ENCODE results near the gene ATP5F1D.

The ATP5F1D gene

DNA sequence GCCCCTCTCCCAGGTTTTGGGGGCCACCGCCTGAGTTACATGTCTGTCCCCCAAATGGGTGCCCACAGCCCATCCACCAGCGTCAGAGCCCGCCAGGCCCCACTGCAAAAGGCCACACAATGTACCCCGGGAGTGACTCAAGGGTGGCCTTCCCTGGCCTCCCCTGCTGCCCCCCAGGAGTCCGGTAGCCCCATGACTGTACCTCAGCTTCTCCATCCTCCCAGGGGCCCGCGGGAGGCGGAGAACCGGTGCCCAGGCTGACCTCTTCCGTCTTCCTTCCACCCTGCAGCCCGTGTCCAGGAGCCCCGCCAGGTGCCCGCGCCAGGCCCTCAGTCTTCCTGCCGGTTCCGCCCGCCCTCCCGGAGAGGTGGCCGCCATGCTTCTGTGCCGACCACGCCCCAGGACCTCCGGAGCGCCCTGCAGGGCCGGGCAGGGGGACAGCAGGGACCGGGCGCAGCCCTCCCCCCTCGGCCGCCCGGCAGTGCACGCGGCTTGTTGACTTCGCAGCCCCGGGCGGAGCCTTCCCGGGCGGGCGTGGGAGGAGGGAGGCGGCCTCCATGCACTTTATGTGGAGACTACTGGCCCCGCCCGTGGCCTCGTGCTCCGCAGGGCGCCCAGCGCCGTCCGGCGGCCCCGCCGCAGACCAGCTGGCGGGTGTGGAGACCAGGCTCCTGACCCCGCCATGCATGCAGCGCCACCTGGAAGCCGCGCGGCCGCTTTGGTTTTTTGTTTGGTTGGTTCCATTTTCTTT, 14.1 kb upstream of the ATP5F1D start:
- Mint-ChIP-seq H3K36me3 (peaks cover 5% of the 10 kb centered on the region), H3K27ac (no peak overlapping the region), H3K27me3 (no peaks in the 10 kb centered on the region), H3K9me3 (no peaks in the 10 kb centered on the region), H3K4me1 (no peaks in the 10 kb centered on the region), H3K4me3 (no peak overlapping the region)
- ATAC-seq = no peak

GRCh38 chr19:1228161-1228957, 13.2 kb upstream of the ATP5F1D start:
- peak; percentile 1 for ATAC-seq
- Mint-ChIP-seq H3K36me3 (peaks cover 5% of the 10 kb centered on the region), H3K9me3 (no peaks in the 10 kb centered on the region)

DNA sequence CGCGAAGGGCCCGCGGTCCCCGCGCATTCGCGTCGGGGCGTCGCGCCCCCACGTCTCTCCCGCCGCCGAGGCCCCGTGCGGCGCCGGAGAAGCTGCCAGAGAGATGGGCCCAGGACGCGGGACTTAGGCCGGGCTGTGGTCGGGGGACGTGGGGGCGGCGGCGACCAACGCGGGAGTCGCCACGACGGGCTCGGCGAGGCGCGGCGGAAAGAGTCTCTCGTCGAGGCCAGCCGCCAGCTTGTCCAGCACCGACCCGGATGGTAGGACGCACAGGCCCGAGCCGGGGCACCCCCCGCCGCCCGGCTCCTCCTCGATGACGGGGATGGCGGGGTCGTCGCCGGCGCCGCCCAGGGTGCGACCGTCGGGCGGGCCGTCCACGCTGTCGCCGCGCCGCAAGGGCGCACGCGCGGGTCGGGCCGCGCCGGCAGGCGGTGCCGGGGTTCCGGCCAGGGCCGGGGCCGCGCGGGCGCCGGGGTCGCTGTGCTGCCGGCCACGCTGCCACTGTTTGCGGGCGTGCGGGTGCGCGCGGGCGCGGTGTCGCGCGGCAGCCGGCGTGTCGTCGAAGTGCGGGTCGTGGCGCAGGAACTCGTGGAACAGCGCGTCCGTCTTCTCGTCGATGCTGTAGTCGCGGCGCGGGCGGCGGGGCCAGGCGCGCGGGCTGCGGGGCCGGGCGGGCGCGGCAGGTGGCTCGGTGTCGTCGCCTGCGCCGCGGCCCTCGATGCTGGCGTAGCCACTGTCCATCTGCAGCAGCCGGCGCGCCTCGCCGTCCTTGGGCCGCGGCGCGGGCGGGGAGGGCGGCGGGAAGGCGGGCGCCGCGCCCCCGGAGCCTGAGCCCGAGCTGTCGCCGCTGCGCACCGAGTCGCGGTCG, 12.3 kb upstream of the ATP5F1D start:
- no peaks in the 10 kb centered on the region for H3K9me3 Mint-ChIP-seq
- H3K4me1 Mint-ChIP-seq = no peaks in the 10 kb centered on the region
- H3K4me3 Mint-ChIP-seq = no peak overlapping the region
- H3K36me3 Mint-ChIP-seq = peaks cover 5% of the 10 kb centered on the region
- H3K27ac Mint-ChIP-seq = no peak overlapping the region
- peak; percentile 52 for ATAC-seq
- H3K27me3 Mint-ChIP-seq = no peaks in the 10 kb centered on the region

More at GRCh38 chr19:1228161-1228957, 13.2 kb upstream of the ATP5F1D start:
- H3K27me3 Mint-ChIP-seq = no peaks in the 10 kb centered on the region
- H3K4me1 Mint-ChIP-seq = no peaks in the 10 kb centered on the region
- H3K4me3 Mint-ChIP-seq = no peak overlapping the region
- no peak overlapping the region for H3K27ac Mint-ChIP-seq

DNA sequence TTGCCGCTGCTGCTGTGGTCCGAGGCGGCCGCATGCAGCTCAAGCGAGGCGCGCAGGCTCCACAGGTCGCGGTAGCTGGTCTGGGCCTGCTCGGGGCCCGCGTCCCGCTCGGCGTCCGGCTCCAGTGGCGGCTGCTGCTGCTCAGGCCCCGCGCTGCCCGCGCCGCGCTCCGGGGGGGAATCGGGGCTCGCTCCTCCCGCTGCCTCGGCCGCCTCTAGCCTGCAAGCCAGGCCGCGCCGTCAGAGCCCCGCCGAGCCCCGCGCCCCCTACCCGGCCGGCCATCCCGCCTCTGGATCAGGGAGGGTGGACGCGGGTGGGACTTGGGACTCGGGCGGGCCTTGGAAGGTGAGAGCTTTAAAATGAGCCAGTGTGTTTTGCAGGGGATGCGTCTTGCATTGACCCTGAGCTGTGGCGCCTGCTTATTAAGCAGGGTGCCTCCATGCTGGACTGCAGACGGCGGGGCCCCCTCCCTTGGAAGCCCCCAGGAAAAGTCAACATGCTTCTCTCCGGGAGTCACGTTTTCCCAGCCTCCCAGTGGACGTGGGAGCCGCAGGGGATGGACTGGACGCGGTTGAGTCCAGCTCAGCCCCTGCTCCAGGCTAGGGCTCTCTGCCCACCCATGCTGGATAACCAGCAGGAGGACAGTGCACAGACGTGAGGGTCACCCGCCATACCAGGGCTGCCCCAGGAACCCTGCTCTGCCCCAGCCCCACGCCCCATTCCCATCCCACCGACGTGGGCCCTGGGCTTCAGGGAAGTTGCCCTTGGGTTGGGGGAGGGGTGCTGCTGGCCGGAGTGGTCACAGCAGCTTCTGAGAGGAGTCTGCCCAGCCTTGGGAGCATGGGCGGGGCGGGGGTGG, 11.4 kb upstream of the ATP5F1D start:
- H3K4me1 Mint-ChIP-seq = no peaks in the 10 kb centered on the region
- ATAC-seq = no peak

GRCh38 chr19:1230783-1231489, 10.6 kb upstream of the ATP5F1D start:
- Mint-ChIP-seq H3K27me3 (no peaks in the 10 kb centered on the region), H3K36me3 (peaks cover 5% of the 10 kb centered on the region), H3K27ac (no peak overlapping the region), H3K4me3 (no peak overlapping the region), H3K9me3 (no peaks in the 10 kb centered on the region), H3K4me1 (no peaks in the 10 kb centered on the region)
- no peak for ATAC-seq

More for the DNA sequence above, 11.4 kb upstream of the ATP5F1D start:
- Mint-ChIP-seq H3K9me3 (no peaks in the 10 kb centered on the region), H3K27ac (no peak overlapping the region), H3K4me3 (no peak overlapping the region), H3K27me3 (no peaks in the 10 kb centered on the region), H3K36me3 (peaks cover 5% of the 10 kb centered on the region)

- no peak overlapping the region for H3K27ac Mint-ChIP-seq
- peaks cover 9% of the 10 kb centered on the region for H3K27me3 Mint-ChIP-seq
- no peak for ATAC-seq
- H3K4me1 Mint-ChIP-seq = no peaks in the 10 kb centered on the region
- no peaks in the 10 kb centered on the region for H3K9me3 Mint-ChIP-seq
- H3K36me3 Mint-ChIP-seq = peaks cover 5% of the 10 kb centered on the region
- no peak overlapping the region for H3K4me3 Mint-ChIP-seq
Measured at GRCh38 chr19:1231729-1232637, 9.6 kb upstream of the ATP5F1D start.

- Mint-ChIP-seq H3K36me3 (peaks cover 5% of the 10 kb centered on the region), H3K4me3 (no peak overlapping the region), H3K27me3 (peaks cover 9% of the 10 kb centered on the region), H3K9me3 (no peaks in the 10 kb centered on the region), H3K4me1 (no peaks in the 10 kb centered on the region), H3K27ac (no peak overlapping the region)
- ATAC-seq = no peak
Measured at GRCh38 chr19:1232652-1233072, 8.9 kb upstream of the ATP5F1D start.

GRCh38 chr19:1233115-1233667, 8.4 kb upstream of the ATP5F1D start:
- Mint-ChIP-seq H3K9me3 (no peaks in the 10 kb centered on the region), H3K36me3 (peaks cover 1% of the 10 kb centered on the region), H3K4me3 (no peak overlapping the region), H3K27me3 (peaks cover 12% of the 10 kb centered on the region), H3K27ac (no peak overlapping the region), H3K4me1 (peaks cover 2% of the 10 kb centered on the region)
- ATAC-seq = no peak

DNA sequence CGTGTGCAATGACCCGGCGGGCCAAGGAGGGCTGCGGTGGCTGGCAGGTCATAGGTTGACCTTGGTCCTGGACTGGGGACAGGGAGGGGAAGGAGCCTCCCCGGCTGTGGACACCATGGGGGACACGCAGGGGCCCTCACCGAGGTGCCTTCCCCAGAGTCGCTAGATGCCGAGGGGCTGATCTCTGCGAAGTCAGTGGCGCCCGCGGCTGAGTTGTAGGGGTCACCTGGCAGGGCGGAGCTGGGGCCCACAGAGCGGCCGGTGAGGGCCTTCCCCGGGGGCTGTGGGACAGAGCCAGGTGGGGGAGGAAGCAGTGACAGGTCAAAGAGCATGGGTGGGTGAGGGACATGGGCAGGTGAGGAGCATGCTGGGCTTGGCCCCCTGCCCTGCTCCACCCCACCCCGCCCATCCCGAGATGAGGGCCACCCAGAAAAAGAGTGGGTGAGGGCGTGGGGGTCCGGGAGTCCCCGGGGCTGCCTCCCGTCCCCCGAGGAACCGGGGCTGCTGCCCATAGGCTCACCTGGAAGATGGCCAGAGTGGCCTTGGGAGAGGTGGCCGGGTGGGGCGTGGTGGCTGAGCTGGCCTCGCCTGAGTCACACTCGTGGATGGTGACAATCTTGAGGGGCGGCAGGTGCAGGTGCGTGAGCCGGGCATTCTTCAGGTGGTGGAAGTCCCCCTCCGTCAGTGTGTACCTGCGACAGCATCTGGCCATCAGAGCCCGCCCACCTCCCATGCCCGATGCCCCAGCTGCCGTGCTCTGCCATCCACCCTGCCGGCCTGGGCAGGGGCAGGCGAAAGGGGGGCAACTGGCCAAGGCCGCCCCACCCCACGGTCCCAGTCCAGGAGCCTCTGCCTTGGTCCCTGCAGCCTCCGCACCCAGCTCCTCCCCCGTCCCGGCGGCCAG, 7.2 kb upstream of the ATP5F1D start:
- no peak for ATAC-seq
- peaks cover 22% of the 10 kb centered on the region for H3K27me3 Mint-ChIP-seq
- no peaks in the 10 kb centered on the region for H3K36me3 Mint-ChIP-seq
- H3K9me3 Mint-ChIP-seq = no peaks in the 10 kb centered on the region
- H3K27ac Mint-ChIP-seq = no peak overlapping the region
- peaks cover 13% of the 10 kb centered on the region for H3K4me1 Mint-ChIP-seq
- H3K4me3 Mint-ChIP-seq = no peak overlapping the region

- peaks cover 22% of the 10 kb centered on the region for H3K27me3 Mint-ChIP-seq
- no peaks in the 10 kb centered on the region for H3K9me3 Mint-ChIP-seq
- H3K4me1 Mint-ChIP-seq = peaks cover 16% of the 10 kb centered on the region
- ATAC-seq = no peak
- H3K27ac Mint-ChIP-seq = no peak overlapping the region
- no peak overlapping the region for H3K4me3 Mint-ChIP-seq
- H3K36me3 Mint-ChIP-seq = no peaks in the 10 kb centered on the region
Measured at GRCh38 chr19:1234955-1235380, 6.6 kb upstream of the ATP5F1D start.

DNA sequence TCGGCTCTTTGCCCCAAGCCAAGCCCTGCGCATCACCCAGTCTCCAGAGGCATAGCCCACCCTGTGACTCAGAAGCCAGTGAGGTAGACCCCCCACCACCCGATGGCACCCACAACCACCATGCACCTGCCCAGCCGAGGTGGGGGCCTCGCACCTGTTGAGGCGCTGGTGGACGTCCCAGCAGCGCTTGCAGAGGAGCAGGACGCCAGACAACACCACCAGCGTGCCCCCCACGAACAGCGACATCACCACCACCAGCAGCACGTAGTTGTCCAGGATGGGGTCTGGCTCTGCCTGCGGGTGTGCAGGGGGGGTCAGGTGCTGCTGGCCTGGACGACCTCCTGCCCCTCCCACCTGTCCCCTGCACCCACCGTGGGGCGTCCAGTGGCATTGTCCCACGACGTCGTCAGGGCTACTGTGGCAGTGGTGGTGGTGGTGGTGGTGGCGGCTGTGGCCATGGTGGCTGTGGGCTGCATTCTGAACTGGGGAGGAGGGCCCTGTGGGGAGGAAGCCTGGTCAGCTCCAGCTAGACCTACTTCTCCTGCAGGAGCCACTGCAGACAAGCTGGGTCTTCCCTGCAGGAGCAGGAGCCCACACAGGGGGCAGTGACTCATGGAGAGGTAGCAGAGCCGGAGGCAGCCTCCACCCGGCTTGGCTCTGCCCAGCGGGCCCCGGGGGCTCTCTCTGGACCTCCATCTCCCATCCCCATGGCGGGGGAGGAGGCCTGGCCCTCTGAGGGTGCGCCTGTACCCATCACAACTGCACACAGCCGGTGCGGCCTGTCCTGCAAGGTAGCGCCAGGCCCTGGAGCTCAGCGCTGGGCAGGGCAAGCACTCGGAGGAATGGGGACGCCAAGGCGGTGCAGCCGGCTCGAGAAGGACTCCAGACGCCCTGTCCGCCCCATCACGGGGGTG, 5.7 kb upstream of the ATP5F1D start:
- ATAC-seq = no peak
- Mint-ChIP-seq H3K9me3 (no peaks in the 10 kb centered on the region), H3K27me3 (peaks cover 22% of the 10 kb centered on the region), H3K4me1 (peaks cover 16% of the 10 kb centered on the region), H3K36me3 (no peaks in the 10 kb centered on the region), H3K4me3 (peak overlapping the region; percentile 62), H3K27ac (no peak overlapping the region)

Data from stimulated activated memory B cell treated with anti-CD40 and anti-IgM and Interleukin-4, amounts not matched to agents 10 μg/mL and 1 μg/mL and 100 μg/mL, for 72 hours (primary cell).